Neural progenitor cell (in vitro differentiated cells): Measurements from ENCODE around the gene B4GALNT3. TPM values are rescaled to one million over a fixed set of nuclear protein-coding genes. Genes with fewer than 3 reads are reported as not detected.

Source experiments
- DNase-seq: peaks from one replicate; pipeline ENCODE4 v3.0.0-alpha.2; 2016; ENCODE audit warnings: low spot score
- H2AFZ ChIP-seq: fragments of 200-600 bp; sonication (generic); replicated peaks from 2 replicates; pipeline ENCODE4 v1.6.1; 2016; ENCODE audit warnings: antibody characterized with exemption
- H3F3A ChIP-seq: fragments of 200-600 bp; sonication (generic); 2 replicates; pipeline ENCODE4 v1.6.1; 2016; ENCODE audit warnings: antibody characterized with exemption, low read depth
- H3K27ac ChIP-seq: fragments of 200-600 bp; sonication (generic); 2 replicates; pipeline ENCODE4 v1.5.1; 2016; ENCODE audit warnings: mild to moderate bottlenecking
- H3K27me3 ChIP-seq: fragments of 200-600 bp; sonication (generic); 2 replicates; pipeline ENCODE4 v1.6.1; 2016; ENCODE audit warnings: mild to moderate bottlenecking, moderate library complexity
- H3K36me3 ChIP-seq: fragments of 200-600 bp; sonication (generic); 2 replicates; pipeline ENCODE4 v1.5.1; 2016
- H3K4me1 ChIP-seq: fragments of 200-600 bp; sonication (generic); 2 replicates; pipeline ENCODE4 v1.6.1; 2016; ENCODE audit warnings: mixed run types
- H3K4me2 ChIP-seq: fragments of 200-600 bp; sonication (generic); 2 replicates; pipeline ENCODE4 v1.6.1; 2016
- H3K4me3 ChIP-seq: fragments of 200-600 bp; sonication (generic); 2 replicates; pipeline ENCODE4 v1.5.1; 2016
- H3K79me2 ChIP-seq: fragments of 200-600 bp; sonication (generic); 2 replicates; pipeline ENCODE4 v1.6.1; 2016; ENCODE audit warnings: low read depth
- H3K9ac ChIP-seq: fragments of 200-600 bp; sonication (generic); 2 replicates; pipeline ENCODE4 v1.6.1; 2016
- H3K9me3 ChIP-seq: fragments of 200-600 bp; sonication (generic); 2 replicates; pipeline ENCODE4 v1.5.1; 2016; ENCODE audit warnings: low read depth
- H4K20me1 ChIP-seq: fragments of 200-600 bp; sonication (generic); 2 replicates; pipeline ENCODE4 v1.6.1; 2016; ENCODE audit warnings: low read depth
- H3K27ac Mint-ChIP-seq: 3 replicates; pipeline ENCODE4 v1.8.0; 2021; ENCODE audit warnings: mixed read lengths
- H3K27me3 Mint-ChIP-seq: 2 replicates; pipeline ENCODE4 v1.8.0; 2022; ENCODE audit warnings: low read depth, mild to moderate bottlenecking, inconsistent platforms, moderate library complexity, mixed read lengths; ENCODE audit not compliant: insufficient read depth
- H3K36me3 Mint-ChIP-seq: 3 replicates; pipeline ENCODE4 v1.8.0; 2021; ENCODE audit warnings: mixed read lengths
- H3K4me1 Mint-ChIP-seq: 3 replicates; pipeline ENCODE4 v1.8.0; 2021; ENCODE audit warnings: mixed read lengths
- H3K4me3 Mint-ChIP-seq: 3 replicates; pipeline ENCODE4 v1.8.0; 2021; ENCODE audit warnings: mild to moderate bottlenecking, moderate library complexity, mixed read lengths
- H3K9me3 Mint-ChIP-seq: 3 replicates; pipeline ENCODE4 v1.8.0; 2020; ENCODE audit warnings: mixed read lengths
- CTCF ChIP-seq: fragments of 200-600 bp; sonication (generic); IDR thresholded peaks from 2 replicates; pipeline ENCODE4 v1.5.1; 2017; ENCODE audit warnings: antibody characterized with exemption, mild to moderate bottlenecking
- EZH2 ChIP-seq: fragments of 200-600 bp; sonication (generic); IDR thresholded peaks from 2 replicates; pipeline ENCODE4 v1.6.1; 2017; ENCODE audit warnings: antibody characterized with exemption, mild to moderate bottlenecking, moderate library complexity
- EZH2phosphoT487 ChIP-seq: fragments of 200-600 bp; sonication (generic); IDR thresholded peaks from 2 replicates; pipeline ENCODE4 v1.6.1; 2017; ENCODE audit warnings: antibody characterized with exemption
- total RNA-seq: library from RNA; depleted of rRNA; stranded (reverse); fragments of >200 nt; gene quantifications from 2 replicates; pipeline ENCODE4 v1.2.3, GENCODE V29; 2015; ENCODE audit warnings: low replicate concordance

B4GALNT3 gene
- total RNA-seq, 1 donor from 2014 or later, result 29.0 TPM

- peak overlapping the region; percentile 54 for H3K27ac Mint-ChIP-seq
- peaks cover 6% of the 10 kb centered on the region for H3K27me3 Mint-ChIP-seq
- H3K4me2 ChIP-seq, result no peak overlapping the region
- no peaks in the 10 kb centered on the region for H4K20me1 ChIP-seq
- H3K36me3 Mint-ChIP-seq, result no peaks in the 10 kb centered on the region
- H2AFZ ChIP-seq, result no peak overlapping the region
- H3K9me3 ChIP-seq, result no peaks in the 10 kb centered on the region
- H3K4me3 Mint-ChIP-seq, result no peak overlapping the region
- no peaks in the 10 kb centered on the region for H3K79me2 ChIP-seq
- peaks cover 20% of the 10 kb centered on the region for H3K4me1 Mint-ChIP-seq
- H3K27me3 ChIP-seq, result no peaks in the 10 kb centered on the region
- H3F3A ChIP-seq, result no peaks in the 10 kb centered on the region
- DNase-seq, result no peak
- TF ChIP-seq CTCF, result no peak
- no peak for TF ChIP-seq EZH2phosphoT487
- TF ChIP-seq EZH2, result no peak
- no peak overlapping the region for H3K9ac ChIP-seq
- H3K27ac ChIP-seq, result no peak overlapping the region
- H3K4me1 ChIP-seq, result peaks cover 4% of the 10 kb centered on the region
- no peaks in the 10 kb centered on the region for H3K36me3 ChIP-seq
- H3K4me3 ChIP-seq, result no peak overlapping the region
- no peaks in the 10 kb centered on the region for H3K9me3 Mint-ChIP-seq
These were observed 100.2 kb downstream of the B4GALNT3 start for GRCh38 chr12:559906-560455.

- Histone ChIP-seq H3K4me1 (peaks cover 4% of the 10 kb centered on the region), H3K9ac (no peak overlapping the region), H2AFZ (no peak overlapping the region), H4K20me1 (no peaks in the 10 kb centered on the region), H3F3A (no peaks in the 10 kb centered on the region), H3K9me3 (no peaks in the 10 kb centered on the region), H3K27me3 (no peaks in the 10 kb centered on the region), H3K36me3 (no peaks in the 10 kb centered on the region), H3K4me3 (no peak overlapping the region), H3K79me2 (no peaks in the 10 kb centered on the region), H3K27ac (no peak overlapping the region), H3K4me2 (no peak overlapping the region)
- TF ChIP-seq EZH2phosphoT487 (no peak), CTCF (no peak), EZH2 (no peak)
- H3K9me3 Mint-ChIP-seq, result no peaks in the 10 kb centered on the region
- H3K36me3 Mint-ChIP-seq, result no peaks in the 10 kb centered on the region
- H3K4me1 Mint-ChIP-seq, result peaks cover 22% of the 10 kb centered on the region
- peaks cover 11% of the 10 kb centered on the region for H3K27me3 Mint-ChIP-seq
- no peak overlapping the region for H3K27ac Mint-ChIP-seq
- DNase-seq, result no peak
- no peak overlapping the region for H3K4me3 Mint-ChIP-seq
These were observed 101.1 kb downstream of the B4GALNT3 start for GRCh38 chr12:560691-561390.

- Mint-ChIP-seq H3K36me3 (no peaks in the 10 kb centered on the region), H3K9me3 (no peaks in the 10 kb centered on the region), H3K27ac (no peak overlapping the region), H3K4me1 (peaks cover 22% of the 10 kb centered on the region), H3K27me3 (peaks cover 11% of the 10 kb centered on the region), H3K4me3 (no peak overlapping the region)
- H3K4me2 ChIP-seq, result no peak overlapping the region
- H3F3A ChIP-seq, result no peaks in the 10 kb centered on the region
- H3K9ac ChIP-seq, result no peak overlapping the region
- H2AFZ ChIP-seq, result no peak overlapping the region
- no peak for TF ChIP-seq EZH2phosphoT487
- TF ChIP-seq CTCF, result no peak
- TF ChIP-seq EZH2, result no peak
- no peaks in the 10 kb centered on the region for H3K36me3 ChIP-seq
- no peaks in the 10 kb centered on the region for H3K9me3 ChIP-seq
- no peak for DNase-seq
- no peaks in the 10 kb centered on the region for H3K79me2 ChIP-seq
- no peaks in the 10 kb centered on the region for H3K27me3 ChIP-seq
- H3K4me3 ChIP-seq, result no peak overlapping the region
- H3K4me1 ChIP-seq, result peaks cover 4% of the 10 kb centered on the region
- H3K27ac ChIP-seq, result no peak overlapping the region
- no peaks in the 10 kb centered on the region for H4K20me1 ChIP-seq
These were observed 101.6 kb downstream of the B4GALNT3 start for GRCh38 chr12:561391-561705.
